CD4-positive, alpha-beta T cell treated with Interleukin-6 at 100 ng/mL for 8 hours (primary cell): ENCODE results near the gene HIRA.
"Not testable (repeated sequence)": the region's sequence is repeated elsewhere in the genome, so short reads cannot be mapped to it uniquely, and the experiment has no call there.

Experiments
- DNase-seq: peaks from one replicate; pipeline ENCODE4 v3.0.0-alpha.2; 2020; ENCODE audit warnings: mixed read lengths, low spot score

HIRA gene

GRCh38 chr22:19463491-19464469 lies 32.2 kb upstream of the HIRA start:
- no peak for DNase-seq

- DNase-seq, result no peak
These were observed 31.5 kb upstream of the HIRA start for GRCh38 chr22:19463008-19463407.

GRCh38 chr22:19461506-19461905 lies 30.0 kb upstream of the HIRA start:
- no peak for DNase-seq

- DNase-seq, result no peak
These were observed 28.5 kb upstream of the HIRA start for GRCh38 chr22:19460036-19460435.

- no peak for DNase-seq
These were observed 26.4 kb upstream of the HIRA start for GRCh38 chr22:19457828-19458428.

- no peak for DNase-seq
These were observed 25.0 kb upstream of the HIRA start for GRCh38 chr22:19456541-19456940.

- DNase-seq, result no peak
These were observed 24.2 kb upstream of the HIRA start for GRCh38 chr22:19455585-19456370.

- no peak for DNase-seq
These were observed 23.5 kb upstream of the HIRA start for GRCh38 chr22:19455033-19455432.

GRCh38 chr22:19454156-19454555 lies 22.6 kb upstream of the HIRA start:
- no peak for DNase-seq

GRCh38 chr22:19453718-19454117 lies 22.2 kb upstream of the HIRA start:
- DNase-seq, result no peak

- no peak for DNase-seq
These were observed 20.0 kb upstream of the HIRA start for GRCh38 chr22:19451570-19451969.

GRCh38 chr22:19450363-19451175 lies 19.0 kb upstream of the HIRA start:
- DNase-seq, result no peak

- DNase-seq, result no peak
These were observed 17.9 kb upstream of the HIRA start for GRCh38 chr22:19449422-19449767.

- no peak for DNase-seq
These were observed 17.3 kb upstream of the HIRA start for GRCh38 chr22:19448739-19449421.

- DNase-seq, result no peak
These were observed 16.6 kb upstream of the HIRA start for GRCh38 chr22:19448076-19448607.

GRCh38 chr22:19447330-19448075 lies 16.0 kb upstream of the HIRA start, which contains the start of gene C22orf39:
C22orf39 (minus strand) TSS chr22:19447711; CDS start chr22:19447688, 23 bp downstream.
- peak; percentile 91 for DNase-seq

GRCh38 chr22:19446603-19447329 lies 15.2 kb upstream of the HIRA start:
- no peak for DNase-seq

- DNase-seq, result not testable (repeated sequence)
These were observed 13.9 kb upstream of the HIRA start for GRCh38 chr22:19445279-19445982.
